Pancreas (tissue), 10 donors: ENCODE data around the gene RBP7. TPM values are rescaled to one million over a fixed set of nuclear protein-coding genes. Genes with fewer than 3 reads are reported as not detected.
"Not testable (repeated sequence)": the region's sequence is repeated elsewhere in the genome, so short reads cannot be mapped to it uniquely, and the experiment has no call there.

Source experiments
- ATAC-seq, 4 donors: fragments of 200-7000 bp; cut with Tn5 transposase; one replicate each; pipeline versions ENCODE4 v1.8.0 to v1.9.1; 2020; ENCODE audit warnings: mild to moderate bottlenecking in 4 of 4, moderate library complexity in 4 of 4
- DNase-seq, 6 donors: peaks; one replicate each; pipeline ENCODE4 v3.0.0-alpha.2; 2020
- FAIRE-seq: peaks from 2 replicates; lab custom pipeline; 2012; peaks lifted over from hg19 to GRCh38; lab: Jason Lieb, UNC
- H3K27ac ChIP-seq, 4 donors: fragments of 200-600 bp; sonication (generic); 1 replicate in 3 of 4; 2 replicates in 1 of 4; pipeline versions ENCODE4 v1.5.0 to v1.8.0; 2020
- H3K27me3 ChIP-seq, 4 donors: fragments of 200-600 bp; one replicate each; pipeline ENCODE4 v1.8.0; 2021
- H3K36me3 ChIP-seq, 3 donors: fragments of 200-600 bp; sonication (generic) in 1 of 3; one replicate each; pipeline versions ENCODE4 v1.5.0 to v1.8.0; 2020 to 2021
- H3K4me1 ChIP-seq, 3 donors: fragments of 200-600 bp; one replicate each; pipeline ENCODE4 v1.8.0; 2021
- H3K4me3 ChIP-seq, 4 donors: fragments of 200-600 bp; sonication (generic) in 2 of 4; one replicate each; pipeline versions ENCODE4 v1.5.0 to v1.8.0; 2020 to 2021
- H3K9me3 ChIP-seq, 4 donors: fragments of 200-600 bp; one replicate each; pipeline ENCODE4 v1.8.0; 2021
- CTCF ChIP-seq, 4 donors: fragments of 200-600 bp; sonication (generic) in 3 of 4; IDR thresholded peaks; one replicate each; pipeline versions ENCODE4 v1.5.0 to v1.8.0; 2021; ENCODE audit warnings: antibody characterized with exemption in 4 of 4
- WGBS, 2 donors: extraction: QIAGEN DNeasy Blood & Tissue Kit; methylation state at CpG; one replicate each; pipeline ENCODE4 v1.1.7; 2013; 5-methylcytosine and 5-hydroxymethylcytosine counted together
- intact Hi-C, 3 donors: fragments of 100-400 bp; cut with DNase I; formaldehyde crosslinking; loops; one replicate each; pipeline versions ENCODE4 v1.11.1 to v1.14.2; 2022
- polyA plus RNA-seq, 2 donors: library from polyadenylated mRNA; stranded (reverse); fragments of 200-250 nt; gene quantifications; one replicate each; pipeline ENCODE4 v1.2.3, GENCODE V29; 2013
- total RNA-seq, 6 donors: library from RNA; stranded (reverse); fragmentation: NEBNext Ultra II Directional in 4 of 6; extraction: Animal tissue kit (Norgen Biotek cat#: 25700) in 4 of 6; gene quantifications; one replicate each; pipeline versions ENCODE4 v1.2.1 to v1.2.4, GENCODE V29; 2021 to 2023
- donor health status: healthy with polysubstance abuse.
- donor health status: DM: no; HTN: no; CAD: no; lungs with moderate emphysema.
- donor health status: DM: no; HTN: no; CAD: no.
- donor health status: control.
- donor health status: control.
- donor health status: Bipolar disorder and iron deficiency.
- donor health status: DM: yes; HTN: yes; CAD: no.
- donor health status: DM: no; HTN: no; CAD: no.
- donor health status: DM: no; HTN: no; CAD: no.
- donor health status: DM: yes; HTN: yes; CAD: no.

The RBP7 gene
- total and polyA plus RNA-seq, 8 donors = 0.76 to 17.4 (median 2.5) TPM

GRCh38 chr1:10027027-10027426, 30.0 kb downstream of the RBP7 start:
- TF ChIP-seq CTCF (IDR thresholded peaks at IDR 0.05) = no peak
- FAIRE-seq = no peak
- no peak overlapping the region for H3K4me3 ChIP-seq
- intact Hi-C loops = loop anchor here in 1 of 3 donors (10.0 kb wide), 1 partner anchor 82 kb away; the partner anchor contains the start of genes LZIC and NMNAT1
- no peak for ATAC-seq
- H3K4me1 ChIP-seq = no peaks in the 10 kb centered on the region
- DNase-seq = no peak
- H3K27ac ChIP-seq = no peak overlapping the region
- no peaks in the 10 kb centered on the region for H3K27me3 ChIP-seq
- H3K9me3 ChIP-seq = no peaks in the 10 kb centered on the region
- H3K36me3 ChIP-seq = no peaks in the 10 kb centered on the region

DNA sequence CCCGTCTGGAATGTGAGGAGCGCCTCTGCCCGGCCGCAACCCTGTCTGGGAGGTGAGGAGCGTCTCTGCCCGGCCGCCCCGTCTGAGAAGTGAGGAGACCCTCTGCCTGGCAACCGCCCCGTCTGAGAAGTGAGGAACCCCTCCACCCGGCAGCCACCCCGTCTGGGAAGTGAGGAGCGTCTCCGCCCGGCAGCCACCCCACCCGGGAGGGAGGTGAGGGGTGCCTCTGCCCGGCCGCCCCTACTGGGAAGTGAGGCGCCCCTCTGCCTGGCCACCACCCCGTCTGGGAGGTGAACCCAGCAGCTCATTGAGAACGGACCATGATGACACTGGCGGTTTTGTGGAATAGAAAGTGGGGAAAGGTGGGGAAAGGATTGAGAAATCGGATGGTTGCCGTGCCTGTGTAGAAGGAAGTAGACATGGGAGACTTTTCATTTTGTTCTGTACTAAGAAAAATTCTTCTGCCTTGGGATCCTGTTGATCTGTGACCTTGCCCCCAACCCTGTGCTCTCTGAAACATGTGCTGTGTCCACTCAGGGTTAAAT, 32.0 kb downstream of the RBP7 start:
- intact Hi-C loops = loop anchor here in 1 of 3 donors (10.0 kb wide), 1 partner anchor 84 kb away; the partner anchor contains the start of genes LZIC and NMNAT1
- not testable (repeated sequence) for H3K9me3 ChIP-seq, H3K27me3 ChIP-seq, H3K4me3 ChIP-seq, H3K4me1 ChIP-seq, H3K36me3 ChIP-seq, FAIRE-seq, ATAC-seq, DNase-seq, H3K27ac ChIP-seq
- WGBS, 2 donors = 83 to 87% methylated on average over 18 to 24 of the region's 24 CpGs

DNA sequence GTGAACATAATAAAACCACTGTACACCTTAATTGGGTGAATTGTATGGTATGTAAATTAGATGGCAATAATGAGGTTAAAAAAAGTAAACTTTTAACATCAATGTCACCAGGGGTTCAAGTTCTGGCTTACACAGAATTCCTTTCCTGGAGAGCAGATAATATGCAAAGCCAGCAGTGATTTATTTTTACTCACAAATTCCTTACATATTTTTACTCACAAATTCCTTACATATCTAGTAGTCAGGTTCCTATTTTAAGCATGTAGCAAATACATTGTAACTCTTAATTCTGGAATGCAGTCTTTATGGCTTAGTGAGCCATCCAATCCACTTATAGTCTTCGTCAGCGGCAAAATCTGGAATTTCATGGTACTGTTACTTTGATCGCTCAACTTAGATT, 34.4 kb downstream of the RBP7 start:
- Histone ChIP-seq H3K9me3 (no peaks in the 10 kb centered on the region), H3K4me1 (peaks cover 7 to 15% (median 10%) of the 10 kb centered on the region in 3 donors), H3K27me3 (no peaks in the 10 kb centered on the region), H3K36me3 (no peaks in the 10 kb centered on the region), H3K4me3 (no peak overlapping the region), H3K27ac (no peak overlapping the region)
- ATAC-seq = no peak
- 96 to 98% methylated on average over 3 of the region's 3 CpGs for WGBS, 2 donors
- TF ChIP-seq CTCF (IDR thresholded peaks at IDR 0.05) = no peak
- no peak for FAIRE-seq
- DNase-seq = no peak
- intact Hi-C loops = no loop called here

GRCh38 chr1:10032590-10033358, 35.7 kb downstream of the RBP7 start, which contains the start of gene UBE4B:
Gene UBE4B, plus strand, starts transcription at chr1:10032958. Its CDS starts 713 bp downstream, at chr1:10033671.
- ATAC-seq = peak; percentile 94 to 99 (median 98)
- no peaks in the 10 kb centered on the region for H3K9me3 ChIP-seq
- DNase-seq = peak; percentile 97 to 100 (median 99)
- intact Hi-C loops = no loop called here
- FAIRE-seq = no peak
- TF ChIP-seq CTCF (IDR thresholded peaks at IDR 0.05) = peak; percentile 86 to 91 (median 90)
- WGBS, 2 donors = 1% methylated on average over 69 to 73 of the region's 73 CpGs
- H3K4me3 ChIP-seq = peak within 1 kb of the TSS; percentile 86 to 96 (median 95)
- no peaks in the 10 kb centered on the region for H3K36me3 ChIP-seq
- no peaks in the 10 kb centered on the region for H3K27me3 ChIP-seq
- peak within 1 kb of the TSS; percentile 83 to 97 (median 90) for H3K27ac ChIP-seq
- peaks cover 7 to 15% (median 10%) of the 10 kb centered on the region in 3 donors for H3K4me1 ChIP-seq

DNA sequence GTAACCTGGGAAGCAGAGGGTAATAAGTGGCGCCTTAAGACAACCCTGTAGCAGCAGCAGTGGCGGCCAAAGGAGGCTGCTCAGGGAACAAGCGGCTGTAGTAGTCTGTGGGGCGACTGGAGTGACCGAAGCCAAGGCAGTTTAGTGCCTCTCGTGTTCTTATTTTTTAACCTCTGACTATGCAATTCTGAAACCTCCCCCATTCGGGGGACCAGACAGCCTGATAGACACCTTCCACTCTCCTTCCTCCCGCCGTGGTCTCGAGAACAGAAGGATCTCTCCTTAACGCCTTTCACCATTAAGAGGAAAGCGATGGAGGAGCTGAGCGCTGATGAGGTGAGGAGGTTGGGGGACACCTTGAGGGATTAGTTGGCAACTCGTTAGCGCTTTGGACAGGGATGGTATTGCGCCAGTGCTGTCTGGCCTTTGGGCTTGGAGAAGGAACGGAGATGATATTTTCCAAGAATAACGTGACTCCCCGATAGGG, 36.4 kb downstream of the RBP7 start:
- Histone ChIP-seq H3K36me3 (no peaks in the 10 kb centered on the region), H3K27me3 (no peaks in the 10 kb centered on the region), H3K27ac (peak overlapping the region; percentile 83 to 97 (median 90)), H3K4me1 (peaks cover 7 to 15% (median 10%) of the 10 kb centered on the region in 3 donors), H3K9me3 (no peaks in the 10 kb centered on the region), H3K4me3 (peak overlapping the region; percentile 86 to 96 (median 95))
- FAIRE-seq (no peak), ATAC-seq (peak; percentile 36 to 62 (median 54)), DNase-seq (peak in 2 of 6 donors; percentile 26 to 33)
- intact Hi-C loops = no loop called here
- TF ChIP-seq CTCF (IDR thresholded peaks at IDR 0.05) = no peak
- WGBS, 2 donors = 0 to 1% methylated on average over 19 of the region's 19 CpGs
